Measurements from ENCODE around the gene PRR23B.

GRCh38 chr3:139044366-139045210 lies 23.9 kb upstream of the PRR23B start, which contains the start of gene PRR23C:
- TF ChIP-seq, protein P1, sequence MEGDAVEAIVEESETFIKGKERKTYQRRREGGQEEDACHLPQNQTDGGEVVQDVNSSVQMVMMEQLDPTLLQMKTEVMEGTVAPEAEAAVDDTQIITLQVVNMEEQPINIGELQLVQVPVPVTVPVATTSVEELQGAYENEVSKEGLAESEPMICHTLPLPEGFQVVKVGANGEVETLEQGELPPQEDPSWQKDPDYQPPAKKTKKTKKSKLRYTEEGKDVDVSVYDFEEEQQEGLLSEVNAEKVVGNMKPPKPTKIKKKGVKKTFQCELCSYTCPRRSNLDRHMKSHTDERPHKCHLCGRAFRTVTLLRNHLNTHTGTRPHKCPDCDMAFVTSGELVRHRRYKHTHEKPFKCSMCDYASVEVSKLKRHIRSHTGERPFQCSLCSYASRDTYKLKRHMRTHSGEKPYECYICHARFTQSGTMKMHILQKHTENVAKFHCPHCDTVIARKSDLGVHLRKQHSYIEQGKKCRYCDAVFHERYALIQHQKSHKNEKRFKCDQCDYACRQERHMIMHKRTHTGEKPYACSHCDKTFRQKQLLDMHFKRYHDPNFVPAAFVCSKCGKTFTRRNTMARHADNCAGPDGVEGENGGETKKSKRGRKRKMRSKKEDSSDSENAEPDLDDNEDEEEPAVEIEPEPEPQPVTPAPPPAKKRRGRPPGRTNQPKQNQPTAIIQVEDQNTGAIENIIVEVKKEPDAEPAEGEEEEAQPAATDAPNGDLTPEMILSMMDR (conservative IDR thresholded peaks at IDR 0.05; ENCODE audit: low read length), result no peak
- no peak for TF ChIP-seq EZH2phosphoT487 (IDR thresholded peaks at IDR 0.05; ENCODE audit: borderline replicate concordance)

Measured in Loucy (cell line).